D341Med (cell line): ENCODE results near the gene NCF4.

Experiments
- DNase-seq: peaks from one replicate; pipeline ENCODE4 v3.0.0; 2012; ENCODE audit warnings: low spot score

Gene NCF4

GRCh38 chr22:36860821-36861659 is at the start of gene NCF4:
Gene NCF4, plus strand, starts transcription at chr22:36861006. Its CDS starts 166 bp downstream, at chr22:36861172.
- no peak for DNase-seq

- no peak for DNase-seq
Measured at GRCh38 chr22:36811094-36811800, 49.6 kb upstream of the NCF4 start.

- DNase-seq, result no peak
Measured at GRCh38 chr22:36814801-36815200, 46.0 kb upstream of the NCF4 start.

GRCh38 chr22:36815558-36816338 is 45.1 kb upstream of the NCF4 start:
- no peak for DNase-seq

- DNase-seq, result no peak
Measured at GRCh38 chr22:36816339-36816635, 44.5 kb upstream of the NCF4 start.

- DNase-seq, result peak; percentile 65
Measured at GRCh38 chr22:36816636-36817524, 43.9 kb upstream of the NCF4 start, which contains the start of gene PVALB. Gene PVALB, minus strand, starts transcription at chr22:36817035. Its CDS starts 30 bp downstream, at chr22:36817005.

GRCh38 chr22:36817525-36817848 is 43.3 kb upstream of the NCF4 start:
- DNase-seq, result no peak

- DNase-seq, result no peak
Measured at GRCh38 chr22:36818010-36818642, 42.7 kb upstream of the NCF4 start.

- DNase-seq, result no peak
Measured at GRCh38 chr22:36819112-36819511, 41.7 kb upstream of the NCF4 start.

- no peak for DNase-seq
Measured at GRCh38 chr22:36822581-36822980, 38.2 kb upstream of the NCF4 start.

- no peak for DNase-seq
Measured at GRCh38 chr22:36823186-36823839, 37.5 kb upstream of the NCF4 start.

GRCh38 chr22:36824655-36825054 is 36.2 kb upstream of the NCF4 start:
- no peak for DNase-seq

- DNase-seq, result no peak
Measured at GRCh38 chr22:36826262-36826661, 34.5 kb upstream of the NCF4 start.

GRCh38 chr22:36828815-36829214 is 32.0 kb upstream of the NCF4 start:
- no peak for DNase-seq

GRCh38 chr22:36829370-36830002 is 31.3 kb upstream of the NCF4 start:
- no peak for DNase-seq

GRCh38 chr22:36830601-36831000 is 30.2 kb upstream of the NCF4 start:
- DNase-seq, result no peak

GRCh38 chr22:36831206-36831605 is 29.6 kb upstream of the NCF4 start:
- no peak for DNase-seq

GRCh38 chr22:36831717-36832116 is 29.1 kb upstream of the NCF4 start:
- DNase-seq, result no peak

- no peak for DNase-seq
Measured at GRCh38 chr22:36833073-36833472, 27.7 kb upstream of the NCF4 start.

- DNase-seq, result no peak
Measured at GRCh38 chr22:36835903-36836302, 24.9 kb upstream of the NCF4 start.
